GM19099 (cell line): ENCODE results near the gene TMEM151B.

Experiments
- POLR2A ChIP-seq: IDR thresholded peaks from 3 replicates; pipeline ENCODE4 v1.6.1; 2011; ENCODE audit warnings: low read depth; ENCODE audit not compliant: insufficient read length; ENCODE audit errors: extremely low read depth

The TMEM151B gene

DNA sequence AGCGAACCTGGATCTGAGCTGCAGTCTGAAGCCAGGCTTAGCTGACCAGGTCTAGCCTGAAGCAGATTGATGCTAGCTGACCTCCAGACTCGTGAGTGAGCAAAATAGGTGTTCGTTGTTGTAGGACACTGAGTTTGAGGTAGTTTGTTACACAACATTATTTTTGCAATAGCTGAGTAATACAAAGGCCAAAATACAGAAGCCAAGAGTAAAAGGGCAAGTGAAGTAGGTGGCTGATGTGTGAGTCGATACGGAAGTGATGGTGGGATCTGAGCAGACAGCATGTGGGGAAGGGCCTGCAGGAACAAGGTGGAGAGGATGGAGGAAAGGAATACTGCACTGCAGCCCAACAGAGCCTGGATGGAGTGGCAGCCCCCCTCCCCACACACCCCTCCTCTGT is 63.7 kb downstream of the TMEM151B start:
- no peak for TF ChIP-seq POLR2A

- no peak for TF ChIP-seq POLR2A
Measured at GRCh38 chr6:44335631-44336030, 65.4 kb downstream of the TMEM151B start.

- no peak for TF ChIP-seq POLR2A
Measured at GRCh38 chr6:44338228-44339122, 68.2 kb downstream of the TMEM151B start.

GRCh38 chr6:44339301-44339700 is 69.1 kb downstream of the TMEM151B start:
- no peak for TF ChIP-seq POLR2A

DNA sequence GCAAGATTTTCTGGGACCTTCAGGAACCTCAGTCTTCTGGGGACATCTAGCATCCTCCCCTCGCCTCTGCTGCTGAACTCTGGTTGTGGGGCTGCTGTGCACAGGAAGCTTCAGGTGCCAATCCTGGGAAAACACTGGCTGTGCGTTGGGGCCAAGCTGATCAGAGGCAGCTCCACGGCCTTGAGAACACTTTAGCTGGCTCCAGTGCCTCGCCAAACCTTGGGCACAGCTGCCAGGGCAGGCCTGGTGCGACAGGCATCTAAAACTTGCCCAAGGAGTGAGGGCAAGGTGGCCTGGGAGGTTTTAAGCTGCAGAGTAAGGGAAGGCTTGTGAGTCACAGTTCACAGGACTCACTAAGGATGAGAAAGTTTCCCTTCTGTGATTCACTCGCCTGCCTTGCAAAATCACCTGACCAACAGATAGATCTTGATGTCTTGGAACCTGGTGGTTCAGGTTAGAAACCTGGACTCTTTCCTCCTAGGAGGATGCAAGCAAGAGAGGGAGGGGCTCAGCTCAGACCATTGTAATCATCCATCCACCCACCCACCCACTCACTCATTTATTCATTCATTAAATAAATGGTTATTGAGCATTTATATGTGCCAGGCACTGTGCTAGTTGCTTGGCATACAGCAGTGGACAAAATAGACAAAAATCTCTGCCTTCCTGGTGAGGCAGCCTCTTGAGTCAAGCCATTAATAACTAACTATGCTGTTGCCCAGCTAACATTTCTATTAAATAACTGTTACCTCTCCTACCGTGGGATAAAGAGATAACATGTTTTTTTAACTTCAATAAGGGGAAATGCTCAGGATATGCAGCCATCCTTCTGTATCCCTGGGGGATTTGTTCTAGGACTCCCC is 69.7 kb downstream of the TMEM151B start:
- TF ChIP-seq POLR2A: no peak

GRCh38 chr6:44341095-44341890 is 71.0 kb downstream of the TMEM151B start:
- no peak for TF ChIP-seq POLR2A

- TF ChIP-seq POLR2A: no peak
Measured at GRCh38 chr6:44342052-44342451, 71.8 kb downstream of the TMEM151B start.

GRCh38 chr6:44342489-44342888 is 72.2 kb downstream of the TMEM151B start, which contains the start of gene SPATS1:
TSS of gene SPATS1 (plus strand) at chr6:44342650. CDS start at chr6:44343096, 446 bp downstream.
- TF ChIP-seq POLR2A: no peak

GRCh38 chr6:44349904-44350649 is 79.8 kb downstream of the TMEM151B start:
- no peak for TF ChIP-seq POLR2A

DNA sequence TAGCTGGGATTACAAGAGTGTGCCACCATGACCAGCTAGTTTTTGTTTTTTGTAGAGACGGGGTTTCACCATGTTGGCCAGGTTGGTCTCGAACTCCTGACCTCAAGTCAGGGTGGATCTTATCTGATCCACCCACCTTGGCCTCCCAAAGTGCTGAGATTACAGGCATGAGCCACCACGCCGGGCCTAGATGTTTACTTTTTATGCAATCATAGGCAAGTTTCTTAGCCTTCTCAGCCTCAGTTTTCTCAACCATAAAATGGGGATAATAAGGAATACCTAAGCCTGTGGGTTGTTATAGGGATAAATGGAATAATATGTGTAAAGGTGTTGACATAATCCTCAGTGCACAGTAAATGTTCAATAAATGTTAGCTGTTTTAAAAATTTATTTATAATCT is 82.0 kb downstream of the TMEM151B start:
- TF ChIP-seq POLR2A: no peak

- no peak for TF ChIP-seq POLR2A
Measured at GRCh38 chr6:44353336-44353735, 83.1 kb downstream of the TMEM151B start.

DNA sequence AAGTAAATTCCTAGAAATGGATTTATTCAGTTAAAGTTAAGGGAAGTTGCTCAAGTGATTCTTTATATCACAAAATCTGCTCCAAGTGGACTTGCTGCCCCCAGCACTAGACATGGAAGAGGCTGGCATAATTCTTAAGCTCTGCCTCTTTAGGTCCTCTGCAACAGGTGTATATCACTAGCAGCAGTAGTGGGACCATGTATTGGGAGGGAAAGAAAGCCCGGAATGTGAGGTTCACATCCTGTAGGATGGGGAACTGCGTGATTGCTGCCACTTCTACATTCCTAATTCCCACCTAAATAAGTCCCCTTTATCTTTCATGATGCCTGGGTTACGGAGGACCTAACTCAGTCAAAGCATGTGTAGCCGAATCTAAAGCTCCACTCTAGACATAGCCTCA is 85.4 kb downstream of the TMEM151B start:
- TF ChIP-seq POLR2A: no peak

GRCh38 chr6:44356487-44356886 is 86.2 kb downstream of the TMEM151B start:
- TF ChIP-seq POLR2A: no peak
